Measurements from ENCODE around the gene COTL1.

COTL1 gene

DNA sequence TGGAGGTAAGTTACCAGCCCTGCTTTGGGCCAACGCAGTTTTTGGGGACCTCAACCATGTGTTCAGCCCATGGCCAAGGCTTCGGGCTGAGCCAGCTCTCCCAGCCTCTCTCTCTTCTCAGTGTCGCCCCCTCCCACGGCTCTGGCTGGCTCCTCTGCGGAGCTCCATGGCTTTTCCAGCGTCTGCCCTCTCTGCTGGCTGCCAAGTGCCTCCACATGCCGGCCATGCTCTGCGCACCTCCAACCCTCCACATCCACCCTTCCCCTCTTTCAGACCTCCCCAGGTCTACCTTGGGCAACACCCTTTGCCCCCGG, 23.2 kb downstream of the COTL1 start:
- H3F3A ChIP-seq (ENCODE audit: low read depth) = no peaks in the 10 kb centered on the region
- H3K4me1 ChIP-seq (ENCODE audit: insufficient read depth, low read length, poor library complexity, severe bottlenecking) = peaks cover 12% of the 10 kb centered on the region
- no peak overlapping the region for H3K4me3 ChIP-seq (ENCODE audit: low read length, poor library complexity, severe bottlenecking)
- no peaks in the 10 kb centered on the region for H3K79me2 ChIP-seq (ENCODE audit: insufficient read depth, low read length)
- TF ChIP-seq, protein P1, sequence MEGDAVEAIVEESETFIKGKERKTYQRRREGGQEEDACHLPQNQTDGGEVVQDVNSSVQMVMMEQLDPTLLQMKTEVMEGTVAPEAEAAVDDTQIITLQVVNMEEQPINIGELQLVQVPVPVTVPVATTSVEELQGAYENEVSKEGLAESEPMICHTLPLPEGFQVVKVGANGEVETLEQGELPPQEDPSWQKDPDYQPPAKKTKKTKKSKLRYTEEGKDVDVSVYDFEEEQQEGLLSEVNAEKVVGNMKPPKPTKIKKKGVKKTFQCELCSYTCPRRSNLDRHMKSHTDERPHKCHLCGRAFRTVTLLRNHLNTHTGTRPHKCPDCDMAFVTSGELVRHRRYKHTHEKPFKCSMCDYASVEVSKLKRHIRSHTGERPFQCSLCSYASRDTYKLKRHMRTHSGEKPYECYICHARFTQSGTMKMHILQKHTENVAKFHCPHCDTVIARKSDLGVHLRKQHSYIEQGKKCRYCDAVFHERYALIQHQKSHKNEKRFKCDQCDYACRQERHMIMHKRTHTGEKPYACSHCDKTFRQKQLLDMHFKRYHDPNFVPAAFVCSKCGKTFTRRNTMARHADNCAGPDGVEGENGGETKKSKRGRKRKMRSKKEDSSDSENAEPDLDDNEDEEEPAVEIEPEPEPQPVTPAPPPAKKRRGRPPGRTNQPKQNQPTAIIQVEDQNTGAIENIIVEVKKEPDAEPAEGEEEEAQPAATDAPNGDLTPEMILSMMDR (conservative IDR thresholded peaks at IDR 0.05; ENCODE audit: low read length) = no peak
- TF ChIP-seq EZH2phosphoT487 (IDR thresholded peaks at IDR 0.05; ENCODE audit: borderline replicate concordance) = no peak
- no peaks in the 10 kb centered on the region for H3K27me3 ChIP-seq (ENCODE audit: insufficient read depth, low read length, poor library complexity, severe bottlenecking)
- no peak overlapping the region for H2AFZ ChIP-seq (ENCODE audit: low read length)
- no peak overlapping the region for H3K9ac ChIP-seq (ENCODE audit: low read depth, low read length, poor library complexity, severe bottlenecking)
- H3K9me3 ChIP-seq (ENCODE audit: insufficient read depth, low read depth, low read length) = no peaks in the 10 kb centered on the region
- H4K20me1 ChIP-seq (ENCODE audit: insufficient read depth, low read length, poor library complexity, severe bottlenecking) = no peaks in the 10 kb centered on the region
- no peaks in the 10 kb centered on the region for H3K9me2 ChIP-seq (replicated peaks; ENCODE audit: low read depth, low read length)
- no peak overlapping the region for H3K4me2 ChIP-seq (ENCODE audit: low read depth, low read length, poor library complexity, severe bottlenecking)
- no peaks in the 10 kb centered on the region for H3K36me3 ChIP-seq (ENCODE audit: insufficient read depth, low read length)

DNA sequence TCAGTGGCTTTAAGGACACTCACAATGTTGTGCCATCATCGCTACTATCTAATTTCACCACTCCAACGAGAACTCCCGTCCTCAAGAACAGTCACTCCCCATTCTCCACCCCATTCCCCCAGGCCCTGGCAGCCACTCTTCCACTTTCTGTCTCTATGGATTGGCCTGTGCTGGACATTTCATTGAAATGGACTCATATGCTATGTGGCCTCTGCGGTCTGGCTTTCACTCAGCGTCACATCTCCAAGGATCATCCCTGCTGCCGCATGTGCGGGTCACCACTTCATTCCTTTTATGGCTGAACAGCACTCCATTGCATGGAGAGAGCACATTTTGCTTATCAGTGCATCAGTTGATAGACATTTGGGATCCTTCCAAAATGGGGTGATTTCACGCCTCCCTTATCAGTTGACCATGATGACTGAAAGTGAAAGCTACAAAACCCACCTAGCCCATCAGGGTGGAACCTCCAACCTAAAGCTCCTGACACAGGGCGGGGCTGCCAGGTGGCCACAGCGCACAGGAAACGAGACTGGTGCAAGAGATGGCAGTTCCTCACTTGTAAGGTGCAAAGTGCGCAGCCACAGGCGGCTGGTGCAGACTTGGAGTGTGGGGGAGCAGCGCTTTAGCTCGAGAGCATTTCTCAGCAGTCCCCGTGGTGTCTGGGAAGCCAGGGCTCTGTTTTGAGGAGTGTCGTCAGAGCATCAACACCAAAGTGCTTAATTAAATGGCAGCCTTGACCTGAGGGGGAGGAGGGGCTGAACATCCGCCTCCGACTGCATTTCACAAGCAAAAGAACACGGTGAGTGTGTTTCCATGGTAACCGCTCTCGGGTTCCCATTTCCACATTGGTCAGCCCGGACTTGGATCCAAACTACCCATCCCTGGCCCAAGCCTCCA, 23.8 kb downstream of the COTL1 start:
- H2AFZ ChIP-seq (ENCODE audit: low read length) = no peak overlapping the region
- H3K79me2 ChIP-seq (ENCODE audit: insufficient read depth, low read length) = no peaks in the 10 kb centered on the region
- H3K4me3 ChIP-seq (ENCODE audit: low read length, poor library complexity, severe bottlenecking) = no peak overlapping the region
- H3F3A ChIP-seq (ENCODE audit: low read depth) = no peaks in the 10 kb centered on the region
- TF ChIP-seq, protein P1 (conservative IDR thresholded peaks at IDR 0.05; ENCODE audit: low read length) = no peak
- TF ChIP-seq EZH2phosphoT487 (IDR thresholded peaks at IDR 0.05; ENCODE audit: borderline replicate concordance) = no peak
- no peaks in the 10 kb centered on the region for H3K36me3 ChIP-seq (ENCODE audit: insufficient read depth, low read length)
- no peaks in the 10 kb centered on the region for H3K9me3 ChIP-seq (ENCODE audit: insufficient read depth, low read depth, low read length)
- no peak overlapping the region for H3K9ac ChIP-seq (ENCODE audit: low read depth, low read length, poor library complexity, severe bottlenecking)
- no peaks in the 10 kb centered on the region for H4K20me1 ChIP-seq (ENCODE audit: insufficient read depth, low read length, poor library complexity, severe bottlenecking)
- no peaks in the 10 kb centered on the region for H3K9me2 ChIP-seq (replicated peaks; ENCODE audit: low read depth, low read length)
- no peak overlapping the region for H3K4me2 ChIP-seq (ENCODE audit: low read depth, low read length, poor library complexity, severe bottlenecking)
- H3K4me1 ChIP-seq (ENCODE audit: insufficient read depth, low read length, poor library complexity, severe bottlenecking) = peaks cover 7% of the 10 kb centered on the region
- H3K27me3 ChIP-seq (ENCODE audit: insufficient read depth, low read length, poor library complexity, severe bottlenecking) = no peaks in the 10 kb centered on the region

GRCh38 chr16:84592718-84593117, 25.2 kb downstream of the COTL1 start:
- Histone ChIP-seq H3F3A (ENCODE audit: low read depth) (no peaks in the 10 kb centered on the region), H2AFZ (ENCODE audit: low read length) (no peak overlapping the region), H3K9me3 (ENCODE audit: insufficient read depth, low read depth, low read length) (no peaks in the 10 kb centered on the region), H3K9ac (ENCODE audit: low read depth, low read length, poor library complexity, severe bottlenecking) (no peak overlapping the region), H3K4me1 (ENCODE audit: insufficient read depth, low read length, poor library complexity, severe bottlenecking) (peaks cover 4% of the 10 kb centered on the region), H3K9me2 (replicated peaks; ENCODE audit: low read depth, low read length) (no peaks in the 10 kb centered on the region), H4K20me1 (ENCODE audit: insufficient read depth, low read length, poor library complexity, severe bottlenecking) (no peaks in the 10 kb centered on the region), H3K4me2 (ENCODE audit: low read depth, low read length, poor library complexity, severe bottlenecking) (no peak overlapping the region), H3K4me3 (ENCODE audit: low read length, poor library complexity, severe bottlenecking) (no peak overlapping the region), H3K36me3 (ENCODE audit: insufficient read depth, low read length) (no peaks in the 10 kb centered on the region), H3K27me3 (ENCODE audit: insufficient read depth, low read length, poor library complexity, severe bottlenecking) (no peaks in the 10 kb centered on the region), H3K79me2 (ENCODE audit: insufficient read depth, low read length) (no peaks in the 10 kb centered on the region)
- TF ChIP-seq, protein P1 (conservative IDR thresholded peaks at IDR 0.05; ENCODE audit: low read length) = no peak
- no peak for TF ChIP-seq EZH2phosphoT487 (IDR thresholded peaks at IDR 0.05; ENCODE audit: borderline replicate concordance)

All from Loucy (cell line).